22Rv1 (cell line): ENCODE data around the gene RETREG3.
A peak's percentile ranks its signal among the peaks of the same experiment; 100 is the strongest.
"Not testable (repeated sequence)": the region's sequence is repeated elsewhere in the genome, so short reads cannot be mapped to it uniquely, and the experiment has no call there.

ENCODE experiments used
- H3K27ac ChIP-seq: fragments of 450-650 bp; 2 replicates; pipeline ENCODE4 v1.5.1; 2017
- CTCF ChIP-seq: fragments of 450-650 bp; IDR thresholded peaks from 2 replicates; pipeline ENCODE4 v1.5.1; 2017; ENCODE audit warnings: mild to moderate bottlenecking
- ZFX ChIP-seq: fragments of 450-650 bp; IDR thresholded peaks from 2 replicates; pipeline ENCODE4 v1.6.1; 2017; ENCODE audit warnings: antibody characterized with exemption, borderline replicate concordance

The RETREG3 gene

GRCh38 chr17:42642336-42642735 lies 33.2 kb upstream of the RETREG3 start:
- no peak overlapping the region for H3K27ac ChIP-seq
- no peak for TF ChIP-seq CTCF
- TF ChIP-seq ZFX: no peak

GRCh38 chr17:42640121-42640520 lies 30.9 kb upstream of the RETREG3 start:
- no peak overlapping the region for H3K27ac ChIP-seq
- no peak for TF ChIP-seq CTCF
- TF ChIP-seq ZFX: no peak

GRCh38 chr17:42639525-42640113 lies 30.4 kb upstream of the RETREG3 start:
- H3K27ac ChIP-seq: no peak overlapping the region
- no peak for TF ChIP-seq CTCF
- no peak for TF ChIP-seq ZFX

- H3K27ac ChIP-seq: no peak overlapping the region
- TF ChIP-seq CTCF (no peak), ZFX (no peak)
Measured at GRCh38 chr17:42632949-42633444, 23.8 kb upstream of the RETREG3 start.

DNA sequence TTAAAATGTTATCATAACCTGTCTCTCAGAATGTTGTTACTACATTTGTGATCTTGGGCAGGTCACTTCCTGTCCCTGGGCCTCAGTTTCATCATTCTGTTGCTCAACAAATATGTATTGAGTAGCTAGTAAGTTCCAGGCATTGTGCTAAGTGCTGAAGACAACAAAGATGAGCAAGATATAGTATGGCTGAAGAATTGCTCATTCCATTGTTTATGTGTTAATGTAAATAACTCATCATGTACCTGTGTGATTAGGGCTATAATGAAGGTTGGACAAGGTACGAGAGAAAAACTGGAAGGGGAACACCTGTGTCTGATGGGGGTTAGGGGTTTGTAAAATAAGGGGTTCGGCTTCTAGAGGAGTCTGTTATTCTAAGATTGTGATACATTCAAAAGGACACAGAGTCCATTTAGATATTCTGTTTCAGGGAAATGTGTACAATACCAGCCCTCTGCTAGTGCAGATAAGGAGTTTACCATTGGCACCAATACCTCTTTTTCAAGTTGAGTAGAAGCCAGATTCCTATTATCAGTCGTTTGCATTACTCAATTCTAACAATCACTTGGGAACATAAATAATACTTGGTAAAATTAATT lies 20.3 kb upstream of the RETREG3 start:
- no peak for TF ChIP-seq ZFX
- TF ChIP-seq CTCF: no peak
- H3K27ac ChIP-seq: no peak overlapping the region

DNA sequence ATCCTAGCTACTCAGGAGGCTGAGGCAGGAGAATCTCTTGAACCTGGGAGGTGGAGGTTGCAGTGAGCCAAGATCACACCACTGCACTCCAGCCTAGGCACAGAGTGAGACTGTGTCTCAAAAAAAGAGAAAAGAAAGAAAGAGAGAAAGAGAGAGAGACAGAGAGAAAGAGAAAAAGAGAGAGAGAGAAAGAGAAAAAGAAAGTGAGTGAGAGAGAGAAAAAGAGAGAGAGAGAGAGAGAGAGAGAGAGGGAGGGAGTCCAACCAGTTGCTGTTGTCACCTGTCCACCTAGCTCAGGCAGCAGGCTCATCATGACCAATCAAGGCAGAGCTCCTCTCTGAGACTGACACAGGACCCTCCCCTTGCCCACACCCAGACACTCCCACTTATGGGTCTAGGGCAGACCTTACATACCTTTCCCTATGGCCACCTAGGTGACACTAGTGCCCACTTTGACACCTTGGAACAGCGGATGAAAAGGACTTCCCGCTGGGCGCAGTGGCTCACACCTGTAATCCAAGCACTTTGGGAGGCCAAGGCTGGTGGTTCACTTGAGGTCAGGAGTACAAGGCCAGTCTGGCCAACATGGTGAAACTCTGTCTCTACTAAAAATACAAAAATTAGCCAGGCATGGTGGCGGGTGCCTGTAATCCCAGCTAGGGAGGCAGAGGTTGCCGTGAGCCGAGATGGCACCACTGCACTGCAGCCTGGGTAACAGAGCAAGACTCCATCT lies 18.0 kb upstream of the RETREG3 start:
- H3K27ac ChIP-seq: not testable (repeated sequence)

DNA sequence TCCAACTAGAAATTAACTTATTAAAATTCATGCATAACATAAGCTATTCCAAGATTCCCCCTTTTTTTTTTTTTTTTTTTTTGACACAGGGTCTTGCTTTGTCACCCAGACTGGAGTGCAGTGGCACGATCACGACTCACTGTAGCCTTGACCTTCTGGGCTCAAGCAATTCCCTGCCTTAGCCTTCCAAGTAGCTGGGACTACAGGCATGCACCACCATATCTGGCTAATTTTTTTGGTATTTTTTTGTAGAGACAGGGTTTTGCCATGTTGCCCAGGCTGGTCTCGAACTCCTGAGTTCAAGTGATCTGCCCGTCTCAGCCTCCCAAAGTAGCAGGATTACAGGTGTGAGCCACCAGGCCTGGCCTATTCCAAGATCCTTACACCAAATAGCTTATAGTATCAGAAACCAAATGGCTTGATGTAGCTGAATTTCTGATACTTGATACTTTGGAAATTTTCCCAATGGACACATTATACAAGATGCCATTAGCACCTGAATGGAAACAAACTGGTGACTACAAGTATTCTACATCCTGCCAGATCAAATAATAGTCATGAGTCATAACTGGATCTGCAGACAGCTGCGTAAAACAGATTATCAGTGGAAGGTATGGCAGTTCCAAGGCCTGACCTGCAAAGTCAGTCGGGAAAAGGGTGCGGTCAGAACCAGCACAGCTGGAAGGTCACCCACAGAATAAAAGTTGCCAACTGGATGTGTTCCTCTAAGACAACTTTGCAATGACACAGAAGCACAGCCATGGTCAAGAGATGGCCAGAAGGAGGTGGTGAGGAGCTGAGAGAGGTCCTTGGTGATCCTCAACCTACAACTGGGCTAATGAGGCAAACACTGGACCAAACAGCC lies 14.8 kb upstream of the RETREG3 start:
- H3K27ac ChIP-seq: peak overlapping the region; percentile 43; the same call in 1 of the 2 replicates
- TF ChIP-seq ZFX (no peak), CTCF (no peak)
